Measurements from ENCODE around the gene RNFT1.
"Not testable (repeated sequence)": the region's sequence is repeated elsewhere in the genome, so short reads cannot be mapped to it uniquely, and the experiment has no call there.

RNFT1 gene, protein sequence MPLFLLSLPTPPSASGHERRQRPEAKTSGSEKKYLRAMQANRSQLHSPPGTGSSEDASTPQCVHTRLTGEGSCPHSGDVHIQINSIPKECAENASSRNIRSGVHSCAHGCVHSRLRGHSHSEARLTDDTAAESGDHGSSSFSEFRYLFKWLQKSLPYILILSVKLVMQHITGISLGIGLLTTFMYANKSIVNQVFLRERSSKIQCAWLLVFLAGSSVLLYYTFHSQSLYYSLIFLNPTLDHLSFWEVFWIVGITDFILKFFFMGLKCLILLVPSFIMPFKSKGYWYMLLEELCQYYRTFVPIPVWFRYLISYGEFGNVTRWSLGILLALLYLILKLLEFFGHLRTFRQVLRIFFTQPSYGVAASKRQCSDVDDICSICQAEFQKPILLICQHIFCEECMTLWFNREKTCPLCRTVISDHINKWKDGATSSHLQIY

DNA sequence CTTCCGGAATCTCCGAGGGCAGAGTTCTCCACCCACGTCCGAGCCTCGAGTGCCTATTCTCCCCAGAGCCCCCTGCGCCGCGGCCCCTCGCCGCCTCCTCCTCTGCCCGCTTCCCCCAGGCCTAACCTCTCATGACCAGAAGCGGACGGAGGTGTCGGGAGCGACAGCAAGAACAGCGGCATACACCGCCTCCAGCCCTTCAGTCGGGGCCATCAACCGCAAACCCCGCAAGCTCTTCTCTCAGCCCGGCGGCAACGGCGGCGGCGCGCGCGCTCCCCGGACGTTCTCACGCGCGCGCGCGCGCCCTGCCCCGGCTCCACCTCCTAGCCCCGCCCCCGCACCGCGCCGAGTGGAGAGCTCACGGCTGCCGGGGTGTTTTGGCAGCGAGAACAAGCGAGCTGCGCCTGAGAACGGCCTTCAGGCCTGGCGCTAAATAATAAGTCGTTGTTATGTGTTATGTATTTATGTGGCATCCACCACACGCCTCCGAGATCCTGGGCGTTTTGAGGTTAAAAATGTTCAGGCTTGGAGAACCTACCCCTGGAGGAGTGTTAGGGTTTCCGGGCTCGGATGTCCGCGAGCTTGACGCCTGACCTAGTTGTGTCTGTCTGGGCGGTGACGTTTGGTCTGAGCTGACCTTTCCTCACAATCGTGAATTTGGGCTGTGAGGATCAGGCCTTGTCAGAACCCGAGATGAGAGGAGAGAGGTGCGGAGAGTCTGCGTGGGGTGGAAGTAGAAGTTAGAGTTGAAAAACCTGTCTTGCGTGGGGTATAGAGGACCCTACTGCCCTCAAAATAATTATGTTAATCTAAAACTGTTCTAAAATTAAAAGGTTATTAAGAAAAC lies at the start of gene RNFT1:
TSS of gene RNFT1 (minus strand) at position 259 of the 847 bp plus-strand sequence. CDS start at position 182, 77 bp downstream.
- DNase-seq (ENCODE audit: low read depth in 2 of 2), result peak; percentile 82

- not testable (repeated sequence) for DNase-seq (ENCODE audit: low read depth in 2 of 2)
Observed at GRCh38 chr17:60009326-60009725, 44.8 kb upstream of the RNFT1 start.

DNA sequence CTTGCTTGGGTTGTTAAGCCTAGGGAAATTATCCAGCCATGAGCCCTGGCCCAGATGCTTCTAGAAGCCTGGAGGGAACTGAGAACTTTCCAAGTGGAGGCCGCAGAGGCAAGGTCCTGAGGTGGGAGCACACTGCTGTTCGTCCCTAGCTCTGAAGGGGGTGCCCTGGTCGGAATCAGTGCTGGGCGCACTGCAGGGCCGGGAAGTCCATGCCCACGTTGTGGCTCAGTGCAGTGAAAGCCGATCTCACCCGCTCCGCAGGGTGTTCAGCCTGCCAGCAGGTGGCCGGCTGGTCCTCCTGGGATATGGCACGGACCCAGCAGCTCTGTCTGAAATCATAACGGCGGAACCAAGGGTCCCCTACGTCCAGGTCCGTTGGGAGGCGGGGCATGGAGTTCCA lies 43.8 kb upstream of the RNFT1 start:
- DNase-seq (ENCODE audit: low read depth in 2 of 2), result not testable (repeated sequence)

DNA sequence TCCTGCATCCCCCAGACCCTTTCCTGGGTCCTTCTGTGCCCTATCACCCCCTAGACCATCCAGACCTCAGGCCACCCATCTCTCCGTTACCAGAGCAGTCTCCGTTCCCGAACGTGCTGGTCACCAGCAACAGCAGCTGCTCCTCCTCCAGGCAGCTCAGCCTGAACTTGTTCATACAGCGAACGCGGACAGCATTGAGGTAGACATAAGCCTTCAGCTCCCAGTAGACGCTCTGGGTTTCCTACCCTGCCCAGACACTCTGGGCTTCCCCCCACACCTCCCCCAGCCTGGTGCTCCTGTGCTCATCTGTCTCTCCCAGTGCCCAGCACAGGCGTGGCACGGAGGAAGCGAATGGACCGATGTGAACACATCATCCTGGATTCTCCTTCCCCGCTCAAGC lies 41.6 kb upstream of the RNFT1 start:
- DNase-seq (ENCODE audit: low read depth in 2 of 2), result no peak

DNA sequence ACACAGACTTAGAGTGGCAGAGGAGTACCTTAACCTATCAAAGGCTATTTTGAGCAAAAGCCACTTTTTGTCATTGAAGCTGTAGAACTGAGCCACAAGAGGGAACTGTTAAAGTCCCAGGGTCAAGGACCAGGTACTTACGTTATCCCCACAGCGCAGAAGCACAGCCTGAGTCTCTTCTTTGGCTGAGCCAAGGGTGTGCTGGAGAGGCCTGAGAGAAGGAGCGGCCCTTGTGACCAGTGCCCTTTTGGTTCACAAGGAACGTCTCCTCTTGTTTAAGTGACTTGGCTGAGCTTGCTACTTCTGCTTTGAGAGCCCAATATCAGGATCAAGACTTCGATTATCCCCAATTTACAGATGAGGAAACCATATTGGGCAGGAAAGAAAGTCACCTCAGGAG lies 40.0 kb upstream of the RNFT1 start:
- not testable (repeated sequence) for DNase-seq (ENCODE audit: low read depth in 2 of 2)

DNA sequence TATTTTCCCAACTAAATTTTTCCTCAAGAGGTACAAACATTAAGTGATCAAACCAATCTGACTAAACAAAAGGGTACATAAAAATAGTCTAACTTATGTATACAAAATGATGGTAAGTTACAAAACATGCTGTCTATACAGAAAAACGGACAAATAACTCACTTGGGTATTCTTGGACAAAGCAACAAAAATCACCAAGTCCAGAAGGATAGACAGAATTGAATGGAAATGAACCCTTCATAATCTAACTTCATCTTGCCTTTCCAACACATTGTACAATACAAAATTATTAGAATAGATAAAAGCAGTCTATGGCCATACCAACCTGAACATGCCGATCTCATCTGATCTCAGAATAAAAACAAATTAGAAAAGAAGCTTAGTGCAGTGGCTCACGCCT lies 37.9 kb upstream of the RNFT1 start:
- not testable (repeated sequence) for DNase-seq (ENCODE audit: low read depth in 2 of 2)

- not testable (repeated sequence) for DNase-seq (ENCODE audit: low read depth in 2 of 2)
Observed at GRCh38 chr17:59996608-59997007, 32.1 kb upstream of the RNFT1 start.

DNA sequence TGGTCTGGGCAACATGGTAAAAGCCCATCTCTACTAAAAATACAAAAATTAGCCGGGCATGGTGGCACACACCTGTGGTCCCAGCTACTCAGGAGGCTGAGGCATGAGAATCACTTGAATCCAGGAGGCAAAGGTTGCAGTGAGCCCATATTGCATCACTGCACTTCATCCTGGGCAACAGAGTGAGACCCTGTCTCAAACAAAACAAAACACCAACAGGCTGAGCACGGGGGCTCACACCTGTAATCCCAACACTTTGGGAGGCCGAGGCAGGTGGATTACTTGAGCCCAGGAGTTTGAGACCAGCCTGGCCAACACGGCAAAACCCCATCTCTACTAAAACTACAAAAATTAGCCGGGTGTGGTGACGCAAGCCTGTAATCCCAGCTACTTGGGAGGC lies 10.6 kb upstream of the RNFT1 start:
- not testable (repeated sequence) for DNase-seq (ENCODE audit: low read depth in 2 of 2)

DNA sequence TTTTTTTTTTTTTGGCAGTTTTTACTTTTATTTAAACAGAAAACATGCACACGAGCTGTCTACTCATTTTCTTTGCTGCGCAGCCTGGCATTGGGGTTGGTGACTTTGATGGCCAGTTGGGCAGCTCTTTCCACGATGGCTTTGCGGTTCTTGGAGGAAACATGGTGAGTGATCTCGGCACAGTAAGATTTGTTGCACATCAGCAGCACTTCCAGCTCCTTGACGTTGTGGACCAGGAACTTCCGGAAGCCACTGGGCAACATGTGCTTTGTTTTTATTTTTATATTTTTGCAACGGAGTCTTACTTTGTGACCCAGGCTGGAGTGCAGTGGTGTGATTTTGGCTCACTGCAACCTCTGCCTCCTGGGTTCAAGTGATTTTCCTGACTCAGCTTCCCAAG lies 8.9 kb upstream of the RNFT1 start:
- not testable (repeated sequence) for DNase-seq (ENCODE audit: low read depth in 2 of 2)

- DNase-seq (ENCODE audit: low read depth in 2 of 2), result no peak
Observed at GRCh38 chr17:59972778-59973177, 8.2 kb upstream of the RNFT1 start.

DNA sequence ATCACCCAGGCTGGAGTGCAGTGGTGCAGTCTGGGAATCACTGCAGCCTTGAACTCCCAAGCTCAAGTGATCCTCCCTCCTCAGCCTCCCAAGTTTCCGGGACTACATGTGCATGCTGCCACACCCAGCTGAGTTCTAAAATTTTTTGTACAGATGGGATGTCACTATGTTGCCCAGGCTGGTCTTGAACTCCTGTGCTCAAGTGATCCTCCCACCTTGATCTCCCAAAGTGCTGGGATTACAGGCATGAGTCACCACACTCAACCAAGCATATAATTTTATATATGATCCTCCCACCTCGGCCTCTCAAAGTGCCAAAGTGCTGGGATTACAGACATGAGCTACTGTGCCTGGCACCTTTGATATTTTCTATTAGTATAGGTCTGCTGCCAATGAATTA lies 7.2 kb upstream of the RNFT1 start:
- not testable (repeated sequence) for DNase-seq (ENCODE audit: low read depth in 2 of 2)

- DNase-seq (ENCODE audit: low read depth in 2 of 2), result peak in 1 of 2 donors; percentile 23
Observed at GRCh38 chr17:59963738-59964481, 630 bp downstream of the RNFT1 start.

GRCh38 chr17:59962739-59963318 lies 1.7 kb downstream of the RNFT1 start:
- DNase-seq (ENCODE audit: low read depth in 2 of 2), result no peak

- not testable (repeated sequence) for DNase-seq (ENCODE audit: low read depth in 2 of 2)
Observed at GRCh38 chr17:59959574-59959973, 5.0 kb downstream of the RNFT1 start.

GRCh38 chr17:59954856-59955255 lies 9.7 kb downstream of the RNFT1 start:
- DNase-seq (ENCODE audit: low read depth in 2 of 2), result no peak

- DNase-seq (ENCODE audit: low read depth in 2 of 2), result no peak
Observed at GRCh38 chr17:59950049-59950448, 14.5 kb downstream of the RNFT1 start.

DNA sequence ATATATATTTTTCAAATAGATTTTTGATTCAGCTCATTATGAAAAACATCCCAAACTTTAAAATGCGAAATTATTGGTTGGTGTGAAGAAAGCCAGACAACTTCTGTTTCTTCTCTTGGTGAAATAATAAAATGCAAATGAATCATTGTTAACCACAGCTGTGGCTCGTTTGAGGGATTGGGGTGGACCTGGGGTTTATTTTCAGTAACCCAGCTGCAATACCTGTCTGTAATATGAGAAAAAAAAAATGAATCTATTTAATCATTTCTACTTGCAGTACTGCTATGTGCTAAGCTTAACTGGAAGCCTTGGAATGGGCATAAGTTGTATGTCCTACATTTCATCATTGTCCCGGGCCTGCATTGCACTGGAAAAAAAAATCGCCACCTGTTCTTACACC lies 17.2 kb downstream of the RNFT1 start:
- DNase-seq (ENCODE audit: low read depth in 2 of 2), result not testable (repeated sequence)

DNA sequence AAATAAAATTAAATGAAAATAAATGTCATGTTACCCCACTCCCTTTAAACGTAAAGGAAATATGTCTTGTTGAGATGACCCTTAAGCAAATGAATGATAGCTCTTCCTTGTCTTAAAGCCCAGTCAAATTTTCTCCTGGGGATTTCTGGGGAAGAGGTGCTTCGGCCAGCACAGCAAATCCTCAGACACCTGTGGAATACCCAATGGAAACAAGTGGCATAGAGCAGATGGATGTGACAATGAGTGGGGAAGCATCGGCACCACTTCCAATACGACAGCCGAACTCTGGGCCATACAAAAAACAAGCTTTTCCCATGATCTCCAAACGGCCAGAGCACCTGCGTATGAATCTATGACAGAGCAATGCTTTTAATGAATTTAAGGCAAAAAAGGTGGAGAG lies 18.1 kb downstream of the RNFT1 start:
- DNase-seq (ENCODE audit: low read depth in 2 of 2), result not testable (repeated sequence)

GRCh38 chr17:59941131-59941530 lies 23.4 kb downstream of the RNFT1 start:
- DNase-seq (ENCODE audit: low read depth in 2 of 2), result no peak

DNA sequence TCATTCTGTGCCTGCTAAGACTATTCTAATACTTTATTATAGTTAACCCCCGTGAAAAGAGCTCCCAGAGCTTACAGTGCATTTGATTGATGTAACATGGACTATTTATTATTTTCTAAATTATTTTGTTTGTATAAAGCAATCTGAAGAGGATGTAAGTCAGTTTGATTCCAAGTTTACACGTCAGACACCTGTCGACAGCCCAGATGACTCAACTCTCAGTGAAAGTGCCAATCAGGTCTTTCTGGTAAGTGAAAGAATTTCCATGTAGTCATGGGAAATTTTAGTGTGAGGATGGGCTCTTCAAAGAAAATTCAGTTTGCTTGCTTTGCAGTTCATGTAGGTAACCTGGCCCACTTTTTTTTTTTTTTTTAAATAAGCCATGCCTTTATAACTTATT lies 23.8 kb downstream of the RNFT1 start:
- DNase-seq (ENCODE audit: low read depth in 2 of 2), result not testable (repeated sequence)

GRCh38 chr17:59933317-59933716 lies 31.2 kb downstream of the RNFT1 start:
- DNase-seq (ENCODE audit: low read depth in 2 of 2), result not testable (repeated sequence)

All from stimulated activated CD8-positive, alpha-beta memory T cell treated with anti-CD3 and anti-CD28 coated beads, Interleukin-7, amount 100 ng/mL, for 1 hour (primary cell).